GM21528 (cell line): ENCODE measurements around the gene OSBPL6.
"Not testable (repeated sequence)": the region's sequence is repeated elsewhere in the genome, so short reads cannot be mapped to it uniquely, and the experiment has no call there.

Experiments used
- ATAC-seq: cut with Tn5 transposase; IDR thresholded peaks from one replicate; pipeline ENCODE4 v1.9.1; 2021; ENCODE audit warnings: mild to moderate bottlenecking, moderate library complexity; ENCODE audit not compliant: unreplicated experiment, low FRiP score

Gene OSBPL6

GRCh38 chr2:178295115-178295514, 100.8 kb downstream of the OSBPL6 start:
- ATAC-seq, result no peak

- ATAC-seq, result no peak
These were observed 101.6 kb downstream of the OSBPL6 start for GRCh38 chr2:178295906-178296305.

GRCh38 chr2:178296394-178297090, 102.2 kb downstream of the OSBPL6 start:
- no peak for ATAC-seq

- ATAC-seq, result no peak
These were observed 102.7 kb downstream of the OSBPL6 start for GRCh38 chr2:178297091-178297411.

- no peak for ATAC-seq
These were observed 104.5 kb downstream of the OSBPL6 start for GRCh38 chr2:178298785-178299212.

- ATAC-seq, result no peak
These were observed 107.4 kb downstream of the OSBPL6 start for GRCh38 chr2:178301649-178302238.

GRCh38 chr2:178304333-178304732, 110.0 kb downstream of the OSBPL6 start:
- ATAC-seq, result no peak

- ATAC-seq, result peak; percentile 94
These were observed 112.2 kb downstream of the OSBPL6 start for GRCh38 chr2:178306352-178307073.

- no peak for ATAC-seq
These were observed 113.3 kb downstream of the OSBPL6 start for GRCh38 chr2:178307650-178308049.

- ATAC-seq, result no peak
These were observed 115.2 kb downstream of the OSBPL6 start for GRCh38 chr2:178309541-178309940.

GRCh38 chr2:178315078-178315477, 120.8 kb downstream of the OSBPL6 start:
- no peak for ATAC-seq

- ATAC-seq, result no peak
These were observed 121.2 kb downstream of the OSBPL6 start for GRCh38 chr2:178315488-178315948.

- ATAC-seq, result no peak
These were observed 123.5 kb downstream of the OSBPL6 start for GRCh38 chr2:178317811-178318210.

- no peak for ATAC-seq
These were observed 125.8 kb downstream of the OSBPL6 start for GRCh38 chr2:178320011-178320585.

- ATAC-seq, result no peak
These were observed 127.8 kb downstream of the OSBPL6 start for GRCh38 chr2:178322068-178322467.

- not testable (repeated sequence) for ATAC-seq
These were observed 129.0 kb downstream of the OSBPL6 start for GRCh38 chr2:178323331-178323730.

- ATAC-seq, result no peak
These were observed 129.8 kb downstream of the OSBPL6 start for GRCh38 chr2:178324077-178324476.

- no peak for ATAC-seq
These were observed 131.0 kb downstream of the OSBPL6 start for GRCh38 chr2:178325268-178325667.

- ATAC-seq, result no peak
These were observed 133.2 kb downstream of the OSBPL6 start for GRCh38 chr2:178327516-178327915.

GRCh38 chr2:178328037-178328436, 133.7 kb downstream of the OSBPL6 start:
- no peak for ATAC-seq
